ENCODE results near the gene PHLDA2. TPM values are rescaled to one million over a fixed set of nuclear protein-coding genes. Genes with fewer than 3 reads are reported as not detected.

Gene PHLDA2
- total RNA-seq, 1 experiment from 2014 or later = 101 TPM

GRCh38 chr11:2914455-2915195 is 14.6 kb downstream of the PHLDA2 start:
- H3K9me2 ChIP-seq (replicated peaks; ENCODE audit: low read length) = no peaks in the 10 kb centered on the region
- H3K9me3 ChIP-seq (ENCODE audit: low read length) = no peaks in the 10 kb centered on the region
- no peak for TF ChIP-seq EZH2 (IDR thresholded peaks at IDR 0.05; ENCODE audit: low read length, unreplicated experiment)
- no peak for TF ChIP-seq CTCF (conservative IDR thresholded peaks at IDR 0.05; ENCODE audit: low read depth, low read length)
- no peak for TF ChIP-seq EZH2phosphoT487 (IDR thresholded peaks at IDR 0.05; ENCODE audit: borderline replicate concordance, low read length)
- DNase-seq (no peak), ATAC-seq (no peak)
- no peak overlapping the region for H3K9ac ChIP-seq (ENCODE audit: low read length)
- H3K79me2 ChIP-seq (ENCODE audit: low read length) = no peaks in the 10 kb centered on the region
- no peaks in the 10 kb centered on the region for H3K27me3 ChIP-seq (ENCODE audit: low read length)
- intact Hi-C loops (cut with micrococcal nuclease) = no loop called here
- no peaks in the 10 kb centered on the region for H3F3A ChIP-seq (ENCODE audit: low read length, unreplicated experiment)
- ChIA-PET POLR2A (ENCODE audit: unreplicated experiment) (no interaction called here), CTCF (no interaction called here)
- no peak overlapping the region for H3K27ac ChIP-seq (ENCODE audit: low read length)
- no peaks in the 10 kb centered on the region for H3K36me3 ChIP-seq (ENCODE audit: low read depth, low read length)
- H4K20me1 ChIP-seq (ENCODE audit: low read length) = no peaks in the 10 kb centered on the region
- no TSS peak for BruUV-seq (replicated peaks)
- H3K4me1 ChIP-seq (ENCODE audit: insufficient read depth, low read length) = peaks cover 27% of the 10 kb centered on the region
- H3K4me2 ChIP-seq (ENCODE audit: low read length) = no peak overlapping the region
- H2AFZ ChIP-seq (ENCODE audit: low read length) = no peak overlapping the region
- H3K4me3 ChIP-seq (ENCODE audit: low read length) = no peak overlapping the region

- TF ChIP-seq EZH2 (IDR thresholded peaks at IDR 0.05; ENCODE audit: low read length, unreplicated experiment) (no peak), EZH2phosphoT487 (IDR thresholded peaks at IDR 0.05; ENCODE audit: borderline replicate concordance, low read length) (no peak), CTCF (conservative IDR thresholded peaks at IDR 0.05; ENCODE audit: low read depth, low read length) (no peak)
- ChIA-PET CTCF (no interaction called here), POLR2A (ENCODE audit: unreplicated experiment) (no interaction called here)
- H3K9me2 ChIP-seq (replicated peaks; ENCODE audit: low read length) = no peaks in the 10 kb centered on the region
- peaks cover 27% of the 10 kb centered on the region for H3K4me1 ChIP-seq (ENCODE audit: insufficient read depth, low read length)
- H3K4me3 ChIP-seq (ENCODE audit: low read length) = no peak overlapping the region
- H3K9me3 ChIP-seq (ENCODE audit: low read length) = no peaks in the 10 kb centered on the region
- no peaks in the 10 kb centered on the region for H3F3A ChIP-seq (ENCODE audit: low read length, unreplicated experiment)
- peak overlapping the region; percentile 86; the same call in 1 of the 2 replicates for H3K27ac ChIP-seq (ENCODE audit: low read length)
- no peaks in the 10 kb centered on the region for H3K36me3 ChIP-seq (ENCODE audit: low read depth, low read length)
- no peaks in the 10 kb centered on the region for H3K27me3 ChIP-seq (ENCODE audit: low read length)
- H3K9ac ChIP-seq (ENCODE audit: low read length) = peak overlapping the region; percentile 69; the same call in 1 of the 2 replicates
- intact Hi-C loops (cut with micrococcal nuclease) = loop anchor here (2.0 kb wide), 1 partner anchor 15 kb away; the partner anchor contains the start of gene PHLDA2
- H3K79me2 ChIP-seq (ENCODE audit: low read length) = no peaks in the 10 kb centered on the region
- no peaks in the 10 kb centered on the region for H4K20me1 ChIP-seq (ENCODE audit: low read length)
- BruUV-seq (replicated peaks) = no TSS peak
- no peak for ATAC-seq
- no peak overlapping the region for H2AFZ ChIP-seq (ENCODE audit: low read length)
- H3K4me2 ChIP-seq (ENCODE audit: low read length) = peak overlapping the region; percentile 83
- no peak for DNase-seq
These were observed 15.4 kb downstream of the PHLDA2 start for GRCh38 chr11:2913776-2914175.

- TF ChIP-seq EZH2phosphoT487 (IDR thresholded peaks at IDR 0.05; ENCODE audit: borderline replicate concordance, low read length) = no peak
- no peak for TF ChIP-seq EZH2 (IDR thresholded peaks at IDR 0.05; ENCODE audit: low read length, unreplicated experiment)
- no peak for TF ChIP-seq CTCF (conservative IDR thresholded peaks at IDR 0.05; ENCODE audit: low read depth, low read length)
- H3F3A ChIP-seq (ENCODE audit: low read length, unreplicated experiment) = no peaks in the 10 kb centered on the region
- intact Hi-C loops (cut with micrococcal nuclease) = loop anchor here (2.0 kb wide), 1 partner anchor 16 kb away; the partner anchor contains the start of gene PHLDA2
- no peaks in the 10 kb centered on the region for H3K27me3 ChIP-seq (ENCODE audit: low read length)
- DNase-seq = peak; percentile 26
- no TSS peak for BruUV-seq (replicated peaks)
- ChIA-PET CTCF (no interaction called here), POLR2A (ENCODE audit: unreplicated experiment) (no interaction called here)
- peak overlapping the region; percentile 69 for H3K9ac ChIP-seq (ENCODE audit: low read length)
- H3K4me2 ChIP-seq (ENCODE audit: low read length) = peak overlapping the region; percentile 83
- no peaks in the 10 kb centered on the region for H3K36me3 ChIP-seq (ENCODE audit: low read depth, low read length)
- no peaks in the 10 kb centered on the region for H3K79me2 ChIP-seq (ENCODE audit: low read length)
- peak; percentile 50 for ATAC-seq
- H3K9me3 ChIP-seq (ENCODE audit: low read length) = no peaks in the 10 kb centered on the region
- peaks cover 27% of the 10 kb centered on the region for H3K4me1 ChIP-seq (ENCODE audit: insufficient read depth, low read length)
- no peaks in the 10 kb centered on the region for H3K9me2 ChIP-seq (replicated peaks; ENCODE audit: low read length)
- no peak overlapping the region for H2AFZ ChIP-seq (ENCODE audit: low read length)
- H4K20me1 ChIP-seq (ENCODE audit: low read length) = no peaks in the 10 kb centered on the region
- peak overlapping the region; percentile 86 for H3K27ac ChIP-seq (ENCODE audit: low read length)
- H3K4me3 ChIP-seq (ENCODE audit: low read length) = peak overlapping the region; percentile 57
These were observed 16.2 kb downstream of the PHLDA2 start for GRCh38 chr11:2913019-2913431.
